Measurements from ENCODE around the gene MYH4.

Gene MYH4

GRCh38 chr17:10421211-10421610 lies 48.1 kb downstream of the MYH4 start:
- DNase-seq: no peak

GRCh38 chr17:10420811-10421210 lies 48.5 kb downstream of the MYH4 start:
- no peak for DNase-seq

- DNase-seq: no peak
Observed at GRCh38 chr17:10417431-10417830, 51.9 kb downstream of the MYH4 start.

GRCh38 chr17:10415161-10415560 lies 54.2 kb downstream of the MYH4 start:
- no peak for DNase-seq

GRCh38 chr17:10403589-10403988 lies 65.8 kb downstream of the MYH4 start:
- DNase-seq: no peak

- DNase-seq: no peak
Observed at GRCh38 chr17:10398352-10398751, 71.0 kb downstream of the MYH4 start.

- no peak for DNase-seq
Observed at GRCh38 chr17:10396524-10397163, 72.7 kb downstream of the MYH4 start.

GRCh38 chr17:10394201-10394887 lies 75.0 kb downstream of the MYH4 start:
- DNase-seq: no peak
